HG03039 (cell line): Measurements from ENCODE around the gene TMEM256.

Experiments
- ATAC-seq: cut with Tn5 transposase; IDR thresholded peaks from one replicate; pipeline ENCODE4 v1.9.1; 2021; ENCODE audit warnings: mild to moderate bottlenecking, moderate library complexity; ENCODE audit not compliant: unreplicated experiment

TMEM256 gene

GRCh38 chr17:7408863-7409262 is 5.0 kb upstream of the TMEM256 start:
- ATAC-seq, result no peak

DNA sequence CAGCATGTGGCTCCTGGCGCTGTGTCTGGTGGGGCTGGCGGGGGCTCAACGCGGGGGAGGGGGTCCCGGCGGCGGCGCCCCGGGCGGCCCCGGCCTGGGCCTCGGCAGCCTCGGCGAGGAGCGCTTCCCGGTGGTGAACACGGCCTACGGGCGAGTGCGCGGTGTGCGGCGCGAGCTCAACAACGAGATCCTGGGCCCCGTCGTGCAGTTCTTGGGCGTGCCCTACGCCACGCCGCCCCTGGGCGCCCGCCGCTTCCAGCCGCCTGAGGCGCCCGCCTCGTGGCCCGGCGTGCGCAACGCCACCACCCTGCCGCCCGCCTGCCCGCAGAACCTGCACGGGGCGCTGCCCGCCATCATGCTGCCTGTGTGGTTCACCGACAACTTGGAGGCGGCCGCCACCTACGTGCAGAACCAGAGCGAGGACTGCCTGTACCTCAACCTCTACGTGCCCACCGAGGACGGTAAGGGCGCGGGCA is 4.4 kb upstream of the TMEM256 start:
- ATAC-seq, result no peak

- ATAC-seq, result no peak
Measured at GRCh38 chr17:7407485-7408251, 3.8 kb upstream of the TMEM256 start, which contains the start of gene NLGN2. Gene NLGN2 (plus strand): TSS chr17:7407845. CDS start chr17:7408256, 411 bp downstream.

- no peak for ATAC-seq
Measured at GRCh38 chr17:7407082-7407481, 3.2 kb upstream of the TMEM256 start.

GRCh38 chr17:7406235-7406825 is 2.4 kb upstream of the TMEM256 start:
- no peak for ATAC-seq

DNA sequence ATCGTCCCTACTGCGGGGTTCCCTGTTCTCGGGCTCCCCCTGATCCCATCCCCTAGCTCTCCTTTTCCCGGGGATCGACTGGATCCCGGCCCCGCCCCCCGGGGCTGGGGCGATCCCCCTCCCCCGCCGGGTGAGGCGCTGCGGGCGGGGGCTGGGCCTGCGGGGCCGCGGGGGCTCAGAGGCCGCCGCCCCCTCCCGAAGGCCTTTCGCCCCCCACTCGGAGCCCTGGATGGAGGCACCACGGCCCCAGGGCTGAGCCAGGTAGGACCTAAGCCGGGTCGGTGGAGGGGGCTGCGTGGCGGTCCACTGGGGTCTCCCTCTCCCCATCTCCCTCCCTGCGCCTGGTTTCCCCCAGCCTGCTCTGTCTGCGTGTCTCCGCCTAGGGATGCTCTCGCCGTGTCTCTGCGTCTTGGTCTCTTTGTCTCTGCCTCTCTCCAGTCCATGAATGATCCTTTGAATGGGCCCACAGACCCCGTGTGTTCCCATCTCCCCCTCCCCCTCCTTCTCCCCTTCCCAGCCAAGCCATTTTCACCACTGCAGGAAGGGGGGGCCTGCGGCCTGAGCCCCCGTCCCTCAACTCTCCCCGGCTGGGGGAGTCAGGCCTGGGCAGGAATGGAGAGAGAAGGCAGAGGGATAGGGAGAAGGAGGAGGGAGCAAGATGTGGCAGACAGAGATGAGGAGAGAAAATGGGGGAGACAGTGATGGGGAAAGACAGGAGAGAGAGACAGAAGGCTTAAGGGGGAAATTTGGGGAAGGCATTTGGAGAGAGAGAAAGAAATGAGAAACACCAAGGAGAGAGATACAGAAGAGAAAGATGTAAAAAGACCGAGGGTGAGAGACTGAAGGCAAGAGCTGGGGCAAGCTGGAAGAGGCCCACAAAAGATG is 1.7 kb upstream of the TMEM256 start:
- no peak for ATAC-seq

DNA sequence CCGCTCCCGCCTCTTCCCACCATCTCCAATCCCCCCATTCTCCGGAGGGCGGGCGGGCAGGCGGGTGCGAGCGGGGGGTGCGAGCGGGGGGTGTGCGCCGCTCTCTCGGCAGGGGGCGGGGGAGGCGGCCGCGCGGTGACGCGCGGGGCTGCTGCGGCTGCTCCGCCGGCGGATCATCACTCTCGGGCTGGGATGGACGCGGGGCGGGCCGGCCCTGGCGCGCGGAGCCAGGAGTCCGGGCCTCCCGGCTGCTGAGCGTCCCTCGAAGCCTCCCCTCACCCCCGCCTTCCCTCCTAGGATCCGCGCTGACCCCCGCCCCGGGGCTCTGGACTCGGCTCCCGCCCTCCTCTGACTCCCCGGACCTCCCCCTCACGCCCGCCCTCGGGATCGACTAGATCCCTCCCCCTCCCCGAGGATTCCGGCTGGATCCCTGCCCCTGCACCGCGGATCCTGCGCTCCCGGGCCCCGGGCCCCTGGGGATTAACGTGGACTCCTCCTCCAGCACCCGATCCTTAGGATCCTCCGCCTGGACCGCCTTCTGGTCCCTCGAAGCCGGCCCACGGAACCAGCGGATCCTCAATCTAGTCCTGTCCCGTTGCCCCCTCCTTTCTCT is 946 bp upstream of the TMEM256 start:
- no peak for ATAC-seq

GRCh38 chr17:7403727-7403976 is 245 bp downstream of the TMEM256 start:
- no peak for ATAC-seq

GRCh38 chr17:7403043-7403726 is 712 bp downstream of the TMEM256 start:
- no peak for ATAC-seq

GRCh38 chr17:7398612-7399011 is 5.3 kb downstream of the TMEM256 start:
- no peak for ATAC-seq

DNA sequence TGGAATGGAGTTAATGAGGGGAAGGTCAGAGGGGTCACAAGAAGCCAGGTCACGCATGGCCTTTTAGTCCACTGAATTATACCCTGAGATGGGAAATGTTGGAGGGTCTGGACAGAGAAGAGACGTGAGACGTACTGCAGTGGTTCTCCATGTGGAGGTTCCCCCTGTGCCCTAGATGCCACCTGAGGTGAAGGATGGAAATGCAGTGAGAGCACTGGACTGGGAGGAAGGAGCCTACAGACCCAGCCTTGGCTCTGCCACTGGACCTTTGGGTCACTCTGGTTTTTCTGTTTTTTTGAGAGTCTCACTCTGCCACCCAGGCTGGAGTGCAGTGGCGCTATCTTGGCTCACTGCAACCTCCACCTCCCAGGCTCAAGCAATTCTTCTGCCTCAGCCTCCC is 7.8 kb downstream of the TMEM256 start:
- no peak for ATAC-seq

GRCh38 chr17:7394452-7395191 is 9.3 kb downstream of the TMEM256 start, which contains the start of gene PLSCR3:
Gene PLSCR3 (minus strand): TSS chr17:7394525. CDS start chr17:7394110, 415 bp downstream.
- peak; percentile 64 for ATAC-seq

DNA sequence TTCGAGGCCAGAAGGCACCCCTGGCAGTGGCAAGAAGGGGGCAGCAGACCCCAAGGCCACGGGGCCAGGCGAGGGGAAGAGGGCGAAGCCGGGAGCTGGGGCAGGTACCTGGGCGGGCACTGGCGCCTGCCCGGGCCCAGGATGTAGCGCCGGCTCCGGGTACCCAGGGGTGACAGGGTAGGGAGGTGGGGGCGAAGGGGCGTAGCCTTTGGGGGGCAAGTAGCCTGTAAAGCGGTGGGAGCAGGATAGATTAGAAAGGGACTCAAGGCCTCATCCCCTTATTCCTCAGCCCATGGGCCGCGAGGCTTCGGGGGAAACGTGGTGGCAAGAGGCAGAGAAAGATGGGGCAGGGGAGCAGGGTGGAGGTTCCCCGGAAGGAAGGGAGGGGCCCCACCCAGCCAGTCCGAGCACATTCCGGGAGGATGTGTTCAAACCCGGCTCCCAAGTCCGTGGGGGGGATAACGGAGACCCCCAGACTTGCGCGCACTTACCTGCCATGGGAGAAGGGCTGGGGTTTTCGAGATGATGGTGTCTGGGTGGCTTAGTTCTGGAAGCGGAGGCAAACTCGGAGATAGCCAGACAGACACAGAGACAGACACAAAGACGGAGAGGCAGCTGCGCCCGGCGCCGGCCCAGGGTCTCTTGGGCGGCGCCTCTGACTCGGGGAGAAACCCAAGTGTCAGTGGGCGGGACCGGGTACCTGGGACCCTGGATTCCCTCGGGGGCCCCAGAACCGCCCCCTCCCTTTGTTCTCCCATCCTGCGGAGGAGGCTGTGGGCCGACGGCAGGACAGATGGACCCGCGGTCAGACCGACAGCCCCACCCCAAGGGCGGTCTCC is 10.1 kb downstream of the TMEM256 start:
- ATAC-seq, result peak; percentile 29

- no peak for ATAC-seq
Measured at GRCh38 chr17:7392696-7393612, 10.9 kb downstream of the TMEM256 start.

DNA sequence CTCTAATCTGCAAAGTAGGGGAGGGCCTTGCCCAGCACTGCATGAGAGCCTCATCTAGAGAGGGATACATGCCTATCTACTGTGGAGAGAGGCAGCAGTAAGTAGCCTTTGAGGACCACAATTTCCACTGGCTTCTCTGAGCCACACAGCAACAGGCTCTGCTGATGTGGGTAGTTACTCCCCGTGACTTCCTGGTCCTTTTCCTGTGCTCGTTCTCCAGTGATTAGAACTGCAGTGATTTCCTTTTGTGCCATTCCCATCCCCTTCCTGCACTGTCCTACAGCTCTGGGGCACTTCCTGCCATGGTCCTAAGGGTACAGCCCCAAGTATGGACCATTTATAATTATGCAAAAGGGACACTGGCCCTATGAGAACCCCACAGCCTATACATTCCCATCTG is 12.6 kb downstream of the TMEM256 start:
- no peak for ATAC-seq

GRCh38 chr17:7389924-7390910 is 13.7 kb downstream of the TMEM256 start:
- ATAC-seq, result no peak

DNA sequence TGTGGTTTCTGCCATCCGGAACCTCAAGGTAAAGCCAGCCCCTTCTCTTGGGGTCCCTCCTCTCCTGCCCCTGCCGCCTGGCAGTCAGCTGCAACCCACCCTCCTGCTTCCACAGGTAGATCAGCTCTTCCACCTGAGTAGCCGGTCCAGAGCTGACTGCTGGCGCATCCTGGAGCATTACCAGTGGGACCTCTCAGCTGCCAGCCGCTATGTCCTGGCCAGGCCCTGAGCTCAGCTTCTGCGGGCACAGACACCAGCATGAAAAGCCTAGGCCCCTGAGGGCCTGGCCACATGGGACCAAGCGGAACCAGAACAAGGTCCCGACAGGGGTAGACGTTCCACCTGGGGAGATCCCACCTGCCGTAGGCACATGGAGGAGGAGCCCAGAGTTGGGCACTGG is 15.0 kb downstream of the TMEM256 start:
- no peak for ATAC-seq
